ENCODE measurements around the gene EIF5B.
"Not testable (repeated sequence)": the region's sequence is repeated elsewhere in the genome, so short reads cannot be mapped to it uniquely, and the experiment has no call there.

EIF5B gene

GRCh38 chr2:99365661-99366060, 28.5 kb downstream of the EIF5B start:
- no peak for DNase-seq (ENCODE audit: low spot score)

- not testable (repeated sequence) for DNase-seq (ENCODE audit: low spot score)
Observed at GRCh38 chr2:99368854-99369253, 31.7 kb downstream of the EIF5B start.

GRCh38 chr2:99373144-99373543, 36.0 kb downstream of the EIF5B start:
- no peak for DNase-seq (ENCODE audit: low spot score)

GRCh38 chr2:99374747-99375146, 37.6 kb downstream of the EIF5B start:
- no peak for DNase-seq (ENCODE audit: low spot score)

- no peak for DNase-seq (ENCODE audit: low spot score)
Observed at GRCh38 chr2:99376254-99376864, 39.2 kb downstream of the EIF5B start.

GRCh38 chr2:99377879-99378278, 40.7 kb downstream of the EIF5B start:
- no peak for DNase-seq (ENCODE audit: low spot score)

- no peak for DNase-seq (ENCODE audit: low spot score)
Observed at GRCh38 chr2:99380376-99381010, 43.3 kb downstream of the EIF5B start.

- DNase-seq (ENCODE audit: low spot score), result no peak
Observed at GRCh38 chr2:99382143-99382542, 45.0 kb downstream of the EIF5B start.

- no peak for DNase-seq (ENCODE audit: low spot score)
Observed at GRCh38 chr2:99386011-99386410, 48.8 kb downstream of the EIF5B start.

- no peak for DNase-seq (ENCODE audit: low spot score)
Observed at GRCh38 chr2:99388892-99389291, 51.7 kb downstream of the EIF5B start.

- DNase-seq (ENCODE audit: low spot score), result no peak
Observed at GRCh38 chr2:99389371-99389770, 52.2 kb downstream of the EIF5B start.

GRCh38 chr2:99389946-99390345, 52.8 kb downstream of the EIF5B start:
- DNase-seq (ENCODE audit: low spot score), result no peak

- no peak for DNase-seq (ENCODE audit: low spot score)
Observed at GRCh38 chr2:99395589-99396130, 58.5 kb downstream of the EIF5B start.

- no peak for DNase-seq (ENCODE audit: low spot score)
Observed at GRCh38 chr2:99397266-99397920, 60.2 kb downstream of the EIF5B start.

GRCh38 chr2:99398303-99398702, 61.1 kb downstream of the EIF5B start:
- DNase-seq (ENCODE audit: low spot score), result no peak

- DNase-seq (ENCODE audit: low spot score), result no peak
Observed at GRCh38 chr2:99399063-99399462, 61.9 kb downstream of the EIF5B start.

- no peak for DNase-seq (ENCODE audit: low spot score)
Observed at GRCh38 chr2:99399795-99400194, 62.6 kb downstream of the EIF5B start.

- DNase-seq (ENCODE audit: low spot score), result no peak
Observed at GRCh38 chr2:99401841-99402240, 64.7 kb downstream of the EIF5B start.

GRCh38 chr2:99403084-99403483, 65.9 kb downstream of the EIF5B start:
- no peak for DNase-seq (ENCODE audit: low spot score)

- no peak for DNase-seq (ENCODE audit: low spot score)
Observed at GRCh38 chr2:99403524-99403923, 66.3 kb downstream of the EIF5B start.

GRCh38 chr2:99404039-99404796, 67.0 kb downstream of the EIF5B start:
- no peak for DNase-seq (ENCODE audit: low spot score)
